GM18499 (cell line): ENCODE data around the gene TPR.

Experiments
- ATAC-seq: cut with Tn5 transposase; IDR thresholded peaks from one replicate; pipeline ENCODE4 v1.9.1; 2021; ENCODE audit warnings: moderate number of reproducible peaks; ENCODE audit not compliant: insufficient read depth, unreplicated experiment

Gene TPR

GRCh38 chr1:186337554-186337953 lies 37.5 kb downstream of the TPR start:
- no peak for ATAC-seq

- no peak for ATAC-seq
These were observed 44.3 kb downstream of the TPR start for GRCh38 chr1:186330758-186331157.

GRCh38 chr1:186327331-186327730 lies 47.7 kb downstream of the TPR start:
- no peak for ATAC-seq

- ATAC-seq = no peak
These were observed 49.0 kb downstream of the TPR start for GRCh38 chr1:186326009-186326408.

DNA sequence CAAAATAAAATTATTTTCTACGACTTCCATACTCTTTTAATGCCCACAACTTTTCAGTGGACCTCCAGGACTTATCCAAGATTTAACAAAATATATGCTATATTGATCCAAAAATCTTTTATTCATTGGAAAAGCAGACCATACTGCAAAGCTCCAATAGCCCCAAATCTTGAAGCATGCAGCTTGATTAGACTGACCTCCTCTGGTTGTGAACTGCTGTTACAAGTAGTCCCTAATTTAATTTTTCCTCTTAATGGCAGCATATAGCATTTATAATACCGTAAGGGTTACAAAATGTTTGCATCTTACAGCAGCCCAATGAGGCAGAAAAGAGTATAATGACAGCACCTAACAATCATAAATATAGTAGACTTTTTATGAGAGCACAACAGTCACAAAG lies 49.8 kb downstream of the TPR start:
- no peak for ATAC-seq

DNA sequence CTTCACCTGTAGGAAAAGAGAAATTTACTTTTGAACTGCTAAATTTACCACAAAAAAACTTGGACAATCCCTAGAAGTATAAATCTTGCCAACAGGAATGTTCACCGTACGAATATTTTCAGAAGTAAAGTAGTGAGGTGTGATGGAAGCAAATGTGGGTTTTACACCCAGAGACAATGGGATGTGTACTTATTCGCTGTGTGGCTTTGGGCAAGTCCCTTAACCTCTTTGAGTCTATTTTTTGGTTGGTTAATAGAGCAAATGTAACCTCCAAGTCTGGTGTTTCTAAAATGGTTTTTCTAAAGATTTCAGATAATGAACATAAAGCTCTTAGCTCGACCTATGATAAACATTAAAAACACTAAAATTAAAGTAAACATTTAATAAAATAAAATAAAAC lies 51.2 kb downstream of the TPR start:
- ATAC-seq = no peak

DNA sequence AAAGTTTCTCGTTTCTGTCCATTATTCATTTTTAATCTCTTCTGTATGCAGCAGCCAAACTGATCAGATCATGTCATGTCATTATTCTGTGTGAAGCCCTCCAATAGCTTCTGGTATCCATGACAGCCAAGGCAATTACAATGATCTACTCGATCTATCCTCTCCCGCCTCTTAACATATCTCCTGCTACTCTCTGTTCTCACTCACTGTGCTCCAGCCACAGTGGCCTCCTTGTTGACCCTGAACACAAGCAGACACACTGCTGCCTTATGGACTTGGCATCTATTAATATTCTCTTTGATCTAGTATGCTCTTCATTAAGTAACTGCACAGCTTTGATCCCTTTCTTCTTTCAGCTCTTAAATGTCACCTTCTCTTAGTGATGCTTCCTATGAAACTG lies 59.5 kb downstream of the TPR start:
- ATAC-seq = no peak

DNA sequence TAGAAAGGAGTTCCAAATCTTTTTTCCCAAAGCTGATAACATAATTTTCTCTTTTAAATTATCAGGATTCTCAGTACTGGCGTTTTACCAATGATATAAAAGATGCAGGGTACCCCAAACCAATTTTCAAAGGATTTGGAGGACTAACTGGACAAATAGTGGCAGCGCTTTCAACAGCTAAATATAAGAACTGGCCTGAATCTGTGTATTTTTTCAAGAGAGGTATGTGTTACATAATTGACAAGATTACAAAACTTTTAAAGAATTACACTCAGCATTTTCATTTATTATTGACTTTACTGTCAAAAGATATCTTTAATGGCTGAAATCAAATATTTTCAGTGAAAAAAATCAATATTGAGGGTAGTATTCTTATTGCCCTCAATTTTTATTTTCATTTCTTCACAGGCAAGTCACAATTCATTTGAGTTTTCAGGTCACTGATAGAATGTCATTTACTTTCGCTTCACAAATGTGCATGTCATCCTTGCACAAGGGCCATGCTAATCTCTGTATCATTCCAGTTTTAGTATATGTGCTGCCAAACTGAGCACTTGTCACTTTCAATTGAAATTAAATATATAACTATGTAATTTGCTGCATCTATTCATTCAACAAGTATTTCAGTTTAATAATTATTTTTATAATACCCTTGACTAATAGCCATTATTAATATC lies 63.5 kb downstream of the TPR start:
- no peak for ATAC-seq

DNA sequence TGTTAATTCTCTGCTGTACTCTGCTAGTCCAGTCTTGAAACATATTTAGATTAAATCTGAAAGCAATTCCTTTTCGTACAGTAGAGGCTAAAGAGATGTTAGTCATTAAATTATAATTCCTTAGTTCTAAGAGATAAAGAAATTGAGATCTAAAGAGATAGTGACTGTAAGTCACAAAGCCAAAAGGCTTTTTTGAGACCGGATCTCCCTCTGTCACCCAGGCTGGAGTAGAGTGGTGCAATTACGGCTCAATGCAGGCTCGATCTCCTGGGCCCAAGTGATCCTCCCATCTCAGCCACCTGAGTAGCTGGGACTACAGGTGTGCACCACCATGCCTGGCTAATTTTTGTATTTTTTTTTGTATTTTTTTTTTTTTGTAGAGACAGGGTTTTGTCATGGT lies 64.7 kb downstream of the TPR start:
- no peak for ATAC-seq

DNA sequence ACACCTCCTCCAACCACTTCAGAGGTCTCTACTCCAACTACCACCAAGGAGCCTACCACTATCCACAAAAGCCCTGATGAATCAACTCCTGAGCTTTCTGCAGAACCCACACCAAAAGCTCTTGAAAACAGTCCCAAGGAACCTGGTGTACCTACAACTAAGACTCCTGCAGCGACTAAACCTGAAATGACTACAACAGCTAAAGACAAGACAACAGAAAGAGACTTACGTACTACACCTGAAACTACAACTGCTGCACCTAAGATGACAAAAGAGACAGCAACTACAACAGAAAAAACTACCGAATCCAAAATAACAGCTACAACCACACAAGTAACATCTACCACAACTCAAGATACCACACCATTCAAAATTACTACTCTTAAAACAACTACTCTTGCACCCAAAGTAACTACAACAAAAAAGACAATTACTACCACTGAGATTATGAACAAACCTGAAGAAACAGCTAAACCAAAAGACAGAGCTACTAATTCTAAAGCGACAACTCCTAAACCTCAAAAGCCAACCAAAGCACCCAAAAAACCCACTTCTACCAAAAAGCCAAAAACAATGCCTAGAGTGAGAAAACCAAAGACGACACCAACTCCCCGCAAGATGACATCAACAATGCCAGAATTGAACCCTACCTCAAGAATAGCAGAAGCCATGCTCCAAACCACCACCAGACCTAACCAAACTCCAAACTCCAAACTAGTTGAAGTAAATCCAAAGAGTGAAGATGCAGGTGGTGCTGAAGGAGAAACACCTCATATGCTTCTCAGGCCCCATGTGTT lies 66.6 kb downstream of the TPR start:
- ATAC-seq = no peak

DNA sequence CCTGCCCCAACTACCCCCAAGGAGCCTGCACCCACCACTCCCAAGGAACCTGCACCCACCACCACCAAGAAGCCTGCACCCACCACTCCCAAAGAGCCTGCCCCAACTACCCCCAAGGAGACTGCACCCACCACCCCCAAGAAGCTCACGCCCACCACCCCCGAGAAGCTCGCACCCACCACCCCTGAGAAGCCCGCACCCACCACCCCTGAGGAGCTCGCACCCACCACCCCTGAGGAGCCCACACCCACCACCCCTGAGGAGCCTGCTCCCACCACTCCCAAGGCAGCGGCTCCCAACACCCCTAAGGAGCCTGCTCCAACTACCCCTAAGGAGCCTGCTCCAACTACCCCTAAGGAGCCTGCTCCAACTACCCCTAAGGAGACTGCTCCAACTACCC lies 67.6 kb downstream of the TPR start:
- ATAC-seq = no peak

- ATAC-seq = no peak
These were observed 68.5 kb downstream of the TPR start for GRCh38 chr1:186306533-186306932.

GRCh38 chr1:186304982-186305949 lies 69.8 kb downstream of the TPR start:
- ATAC-seq = no peak

DNA sequence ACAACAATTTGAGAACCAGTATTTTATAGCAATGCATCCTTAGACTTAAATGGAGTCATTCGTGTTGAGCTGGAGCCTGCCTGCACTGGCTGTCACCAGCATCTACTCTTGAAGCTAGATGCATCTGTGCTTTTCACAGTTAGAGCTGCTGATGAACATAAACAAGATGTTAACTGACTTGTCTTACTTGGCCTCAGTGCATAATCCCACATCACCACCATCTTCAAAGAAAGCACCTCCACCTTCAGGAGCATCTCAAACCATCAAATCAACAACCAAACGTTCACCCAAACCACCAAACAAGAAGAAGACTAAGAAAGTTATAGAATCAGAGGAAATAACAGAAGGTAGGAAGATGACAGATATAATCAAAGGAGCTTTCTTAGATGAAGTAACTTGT lies 71.1 kb downstream of the TPR start:
- no peak for ATAC-seq

GRCh38 chr1:186302381-186302920 lies 72.6 kb downstream of the TPR start:
- no peak for ATAC-seq

DNA sequence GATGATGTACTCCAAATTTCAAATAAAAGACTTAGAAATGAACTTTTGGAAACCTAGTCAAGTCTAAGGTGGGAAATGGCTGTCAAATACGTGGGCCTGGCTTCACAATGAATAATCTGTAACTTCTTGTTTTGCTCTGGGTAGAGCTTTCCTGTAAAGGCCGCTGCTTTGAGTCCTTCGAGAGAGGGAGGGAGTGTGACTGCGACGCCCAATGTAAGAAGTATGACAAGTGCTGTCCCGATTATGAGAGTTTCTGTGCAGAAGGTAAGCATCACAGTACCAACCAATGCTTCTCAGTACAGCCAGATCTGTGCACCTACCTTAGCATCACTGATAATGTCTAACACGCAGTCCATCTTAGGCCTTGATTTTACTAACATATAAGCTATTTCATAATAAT lies 73.6 kb downstream of the TPR start:
- no peak for ATAC-seq

DNA sequence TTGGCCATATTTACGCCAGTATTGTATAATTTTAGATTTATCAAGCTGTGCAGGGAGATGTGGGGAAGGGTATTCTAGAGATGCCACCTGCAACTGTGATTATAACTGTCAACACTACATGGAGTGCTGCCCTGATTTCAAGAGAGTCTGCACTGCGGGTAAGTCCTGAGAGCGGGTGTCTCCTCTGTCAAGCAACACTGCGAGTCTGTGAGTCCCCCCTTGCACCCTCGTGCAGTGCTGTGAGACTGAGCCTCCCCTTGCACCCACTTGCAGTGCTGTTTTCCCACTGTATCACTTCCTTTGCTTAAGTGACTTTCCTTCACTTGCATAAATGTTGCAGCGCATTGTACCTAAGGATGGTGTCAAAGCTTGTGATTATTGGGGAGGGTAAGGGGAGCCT lies 75.0 kb downstream of the TPR start:
- ATAC-seq = no peak

DNA sequence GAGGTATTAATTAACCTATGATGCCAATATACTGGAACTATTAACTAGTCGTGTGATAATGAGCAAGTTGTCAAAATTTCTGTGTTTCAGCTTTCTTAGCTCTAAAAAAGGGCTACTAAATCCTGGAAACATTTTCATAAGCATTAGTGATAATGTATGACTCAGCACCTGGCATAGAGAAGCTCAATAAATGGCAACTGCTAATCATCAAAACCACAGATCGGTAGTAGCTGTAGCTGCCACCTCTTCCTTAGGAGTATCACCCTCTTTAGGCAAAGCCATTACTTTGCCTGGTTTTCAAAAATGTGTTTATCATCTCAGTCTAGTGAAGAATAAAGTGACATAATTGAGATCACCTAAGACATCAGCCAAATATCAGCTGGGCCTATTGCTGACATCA lies 75.5 kb downstream of the TPR start:
- ATAC-seq = no peak

GRCh38 chr1:186298851-186299250 lies 76.2 kb downstream of the TPR start:
- ATAC-seq = no peak

DNA sequence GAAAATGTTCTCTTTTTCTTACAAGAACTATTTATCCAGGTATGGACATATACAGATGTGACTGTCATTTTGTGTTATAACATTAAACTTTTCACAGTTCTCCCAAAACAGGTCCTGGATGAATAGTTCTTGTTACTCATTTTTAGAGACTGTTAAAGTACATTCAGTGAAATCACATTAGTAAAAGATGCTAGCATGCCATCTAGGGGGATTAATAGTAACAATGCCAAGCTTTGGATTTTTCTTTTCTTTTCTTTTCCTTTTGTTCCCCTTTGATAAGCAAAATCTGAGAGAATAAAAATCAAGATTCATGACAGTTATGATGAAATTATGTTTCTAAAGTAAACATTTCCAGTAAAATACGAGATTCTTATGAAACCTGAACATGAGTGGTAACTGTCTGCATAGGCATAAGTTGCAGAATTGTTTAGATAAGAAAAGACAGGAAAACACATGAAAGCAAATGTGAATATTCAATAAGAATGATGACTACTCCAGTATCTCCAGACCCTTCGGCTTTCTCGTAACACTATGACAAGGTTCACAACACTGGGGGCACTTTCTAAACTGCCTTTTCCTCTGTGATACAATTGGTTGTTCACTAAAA lies 77.5 kb downstream of the TPR start:
- ATAC-seq = no peak
